OCI-LY3 (cell line): ENCODE results near the gene GATA6.

Experiments used
- CTCF ChIP-seq: fragments of 200-600, 300-600 bp; sonication (generic); IDR thresholded peaks from 2 replicates; pipeline ENCODE4 v1.5.1; 2014; ENCODE audit warnings: antibody characterized with exemption, low read length, low read depth
- EZH2phosphoT487 ChIP-seq: fragments of 200-600 bp; shearing (Covaris generic); IDR thresholded peaks from 2 replicates; pipeline ENCODE4 v1.6.1; 2018; ENCODE audit warnings: antibody characterized with exemption, mixed run types, low read depth

DNA sequence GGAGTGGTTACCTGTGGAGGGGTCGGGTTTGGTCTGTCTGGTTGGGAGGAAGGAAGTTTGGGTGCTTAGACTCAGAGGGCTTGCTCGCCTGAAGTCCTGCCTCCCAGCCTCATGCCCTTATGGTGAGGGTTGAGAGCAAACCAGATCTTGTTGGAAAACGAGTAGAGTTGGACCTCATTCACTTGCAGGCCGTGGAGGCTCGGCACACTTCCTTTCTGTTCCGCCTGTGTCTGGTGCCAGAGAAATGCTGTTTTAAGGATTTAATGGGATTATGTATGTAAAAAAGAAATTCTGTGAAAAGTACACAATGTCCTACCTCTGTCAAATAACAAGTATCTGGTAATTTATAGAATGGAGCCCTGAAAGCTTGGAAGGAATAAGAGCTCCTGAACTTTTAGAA, 29.6 kb downstream of the GATA6 start:
- TF ChIP-seq CTCF, result no peak
- no peak for TF ChIP-seq EZH2phosphoT487
